DOHH2 (cell line): ENCODE results near the gene CNTN2.

Experiments
- CTCF ChIP-seq: fragments of 200-600 bp; sonication (generic); IDR thresholded peaks from one replicate; pipeline ENCODE4 v1.5.1; 2014; ENCODE audit warnings: antibody characterized with exemption, mild to moderate bottlenecking, low read depth, low read length; ENCODE audit not compliant: poor library complexity, severe bottlenecking
- EZH2phosphoT487 ChIP-seq: fragments of 200-600 bp; sonication (generic); IDR thresholded peaks from 2 replicates; pipeline ENCODE4 v1.6.1; 2017; ENCODE audit warnings: borderline replicate concordance, mild to moderate bottlenecking, antibody characterized with exemption, low read length, moderate library complexity, mixed read lengths

- TF ChIP-seq EZH2phosphoT487 (no peak), CTCF (no peak)
Measured at GRCh38 chr1:205107327-205107726, 64.3 kb downstream of the CNTN2 start.
